GM12878 (cell line): ENCODE data around the gene NFKBIE.

Experiments
- ASH2L ChIP-seq: fragments of 300-600, 200-600 bp; sonication (generic); IDR thresholded peaks from 2 replicates; pipeline ENCODE4 v1.6.1; 2017; ENCODE audit warnings: low read depth, mild to moderate bottlenecking, borderline replicate concordance
- TBL1XR1 ChIP-seq: IDR thresholded peaks from 2 replicates; pipeline ENCODE4 v1.6.1; 2012; ENCODE audit warnings: low read depth, low read length, improper control_type of control experiment

DNA sequence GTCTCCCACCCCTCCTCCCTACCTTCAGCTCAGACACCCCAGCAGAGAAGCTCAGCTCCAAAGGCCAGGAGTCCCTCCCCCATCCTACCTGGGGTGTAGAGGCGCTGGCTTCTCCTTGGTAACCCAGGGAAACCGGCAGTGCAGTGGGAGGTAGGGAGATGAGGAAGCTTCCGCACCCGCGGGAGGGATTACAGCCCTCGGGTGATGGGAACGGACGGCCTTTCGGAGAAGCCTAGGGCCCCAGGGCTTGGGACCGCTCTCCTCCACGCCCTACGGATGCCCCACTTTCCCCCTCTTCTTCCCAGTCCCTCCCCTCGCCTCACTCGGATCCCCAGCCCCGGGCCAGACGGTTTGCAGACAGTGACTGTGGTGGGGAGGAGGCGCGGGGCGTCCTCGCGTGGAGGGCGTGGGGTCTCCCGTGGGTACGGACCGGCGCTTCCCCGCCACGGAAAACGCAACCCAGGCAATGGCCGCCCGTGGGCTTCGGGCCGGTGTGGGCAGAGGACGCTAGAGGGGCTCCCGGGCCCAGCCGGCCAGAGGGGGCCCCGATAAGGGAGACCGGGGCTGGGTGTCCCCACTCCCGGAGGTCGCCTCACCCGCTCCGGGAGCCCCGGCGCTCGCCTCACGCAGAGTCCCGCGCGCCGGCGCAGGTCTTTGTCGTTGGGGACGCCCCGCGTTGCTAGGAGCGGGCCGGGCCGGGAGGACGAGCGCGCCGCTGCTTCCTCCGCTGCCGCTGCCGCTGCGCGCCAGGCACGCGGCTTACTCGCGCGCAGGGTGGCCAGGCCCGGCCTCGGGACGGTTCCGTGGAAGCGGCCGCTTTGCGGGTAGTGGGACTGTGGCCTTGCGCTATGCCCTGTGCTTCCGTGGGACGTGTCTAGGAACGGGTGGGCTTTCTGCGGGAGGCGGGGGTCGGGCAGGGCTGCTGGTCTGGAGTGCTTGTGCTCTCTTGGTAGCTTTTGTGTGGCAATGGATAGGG lies 32.0 kb upstream of the NFKBIE start:
- TF ChIP-seq TBL1XR1 = no peak
- no peak for TF ChIP-seq ASH2L
